ENCODE measurements around the gene GRAMD1A. TPM values are rescaled to one million over a fixed set of nuclear protein-coding genes. Genes with fewer than 3 reads are reported as not detected.

Gene GRAMD1A
- total and polyA plus RNA-seq, 9 of the 15 experiments (the other 6 are each of a cell fraction or from before 2014, with no cell fraction given), result 1.4 to 63.8 (median 38.5) TPM

- TF ChIP-seq, protein P1, sequence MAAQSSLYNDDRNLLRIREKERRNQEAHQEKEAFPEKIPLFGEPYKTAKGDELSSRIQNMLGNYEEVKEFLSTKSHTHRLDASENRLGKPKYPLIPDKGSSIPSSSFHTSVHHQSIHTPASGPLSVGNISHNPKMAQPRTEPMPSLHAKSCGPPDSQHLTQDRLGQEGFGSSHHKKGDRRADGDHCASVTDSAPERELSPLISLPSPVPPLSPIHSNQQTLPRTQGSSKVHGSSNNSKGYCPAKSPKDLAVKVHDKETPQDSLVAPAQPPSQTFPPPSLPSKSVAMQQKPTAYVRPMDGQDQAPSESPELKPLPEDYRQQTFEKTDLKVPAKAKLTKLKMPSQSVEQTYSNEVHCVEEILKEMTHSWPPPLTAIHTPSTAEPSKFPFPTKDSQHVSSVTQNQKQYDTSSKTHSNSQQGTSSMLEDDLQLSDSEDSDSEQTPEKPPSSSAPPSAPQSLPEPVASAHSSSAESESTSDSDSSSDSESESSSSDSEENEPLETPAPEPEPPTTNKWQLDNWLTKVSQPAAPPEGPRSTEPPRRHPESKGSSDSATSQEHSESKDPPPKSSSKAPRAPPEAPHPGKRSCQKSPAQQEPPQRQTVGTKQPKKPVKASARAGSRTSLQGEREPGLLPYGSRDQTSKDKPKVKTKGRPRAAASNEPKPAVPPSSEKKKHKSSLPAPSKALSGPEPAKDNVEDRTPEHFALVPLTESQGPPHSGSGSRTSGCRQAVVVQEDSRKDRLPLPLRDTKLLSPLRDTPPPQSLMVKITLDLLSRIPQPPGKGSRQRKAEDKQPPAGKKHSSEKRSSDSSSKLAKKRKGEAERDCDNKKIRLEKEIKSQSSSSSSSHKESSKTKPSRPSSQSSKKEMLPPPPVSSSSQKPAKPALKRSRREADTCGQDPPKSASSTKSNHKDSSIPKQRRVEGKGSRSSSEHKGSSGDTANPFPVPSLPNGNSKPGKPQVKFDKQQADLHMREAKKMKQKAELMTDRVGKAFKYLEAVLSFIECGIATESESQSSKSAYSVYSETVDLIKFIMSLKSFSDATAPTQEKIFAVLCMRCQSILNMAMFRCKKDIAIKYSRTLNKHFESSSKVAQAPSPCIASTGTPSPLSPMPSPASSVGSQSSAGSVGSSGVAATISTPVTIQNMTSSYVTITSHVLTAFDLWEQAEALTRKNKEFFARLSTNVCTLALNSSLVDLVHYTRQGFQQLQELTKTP (IDR thresholded peaks at IDR 0.05; ENCODE audit: low read depth in 1 of 2, partially characterized antibody in 2 of 2), result peak in 1 of 2 experiments; percentile 32
- no peak for TF ChIP-seq MCM5 (IDR thresholded peaks at IDR 0.05; ENCODE audit: low read depth)
- peak; percentile 85 for TF ChIP-seq ATF7 (IDR thresholded peaks at IDR 0.05)
- TF ChIP-seq MBD2 (IDR thresholded peaks at IDR 0.05; ENCODE audit: borderline replicate concordance, low read depth), result peak; percentile 22; the same call in 1 of the 2 replicates
- TF ChIP-seq SP1 (CRISPR knock-in tag; IDR thresholded peaks at IDR 0.05), result peak; percentile 38; the same call in 1 of the 2 replicates
- TF ChIP-seq ELF1 (tag; IDR thresholded peaks at IDR 0.05), result peak; percentile 42; the same call in 1 of the 2 replicates
- TF ChIP-seq MTA1 (IDR thresholded peaks at IDR 0.05; ENCODE audit: borderline replicate concordance), result peak; percentile 46; the same call in 1 of the 2 replicates
- no peak for TF ChIP-seq ZZZ3 (IDR thresholded peaks at IDR 0.05)
- TF ChIP-seq KAT2B (IDR thresholded peaks at IDR 0.05; ENCODE audit: low read depth, low read length), result no peak
- TF ChIP-seq NCOA1 (IDR thresholded peaks at IDR 0.05; ENCODE audit: low read depth), result peak; percentile 75; the same call in 1 of the 2 replicates
- TF ChIP-seq POLR2AphosphoS2 (IDR thresholded peaks at IDR 0.05; ENCODE audit: low read length), result no peak
- TF ChIP-seq ZEB2 (IDR thresholded peaks at IDR 0.05), result peak; percentile 97
- no peak for TF ChIP-seq NUFIP1 (IDR thresholded peaks at IDR 0.05; ENCODE audit: partially characterized antibody)
- peak; percentile 72; the same call in 1 of the 2 replicates for TF ChIP-seq NR2C1 (IDR thresholded peaks at IDR 0.05)
- TF ChIP-seq NR2C1 (tag; IDR thresholded peaks at IDR 0.05), result peak; percentile 86
- no peak for TF ChIP-seq ZNF696 (CRISPR knock-in tag; conservative IDR thresholded peaks at IDR 0.05)
- 0 out of 2 replicates have a peak, but pooled peaks have one; percentile 35 for TF ChIP-seq ZNF79 (CRISPR knock-in tag; IDR thresholded peaks at IDR 0.05; ENCODE audit: low read depth)
- no peak for TF ChIP-seq SMARCB1 (IDR thresholded peaks at IDR 0.05; ENCODE audit: insufficient read length, low read depth)
- TF ChIP-seq CBFA2T3 (IDR thresholded peaks at IDR 0.05), result peak; percentile 88
- peak; percentile 90 for TF ChIP-seq NCOR1 (IDR thresholded peaks at IDR 0.05)
- TF ChIP-seq HCFC1 (IDR thresholded peaks at IDR 0.05; ENCODE audit: low read depth, low read length), result peak; percentile 42; the same call in 1 of the 2 replicates
- TF ChIP-seq ZNF668 (CRISPR knock-in tag; IDR thresholded peaks at IDR 0.05), result peak; percentile 48; the same call in 1 of the 2 replicates
- TF ChIP-seq, protein P2, sequence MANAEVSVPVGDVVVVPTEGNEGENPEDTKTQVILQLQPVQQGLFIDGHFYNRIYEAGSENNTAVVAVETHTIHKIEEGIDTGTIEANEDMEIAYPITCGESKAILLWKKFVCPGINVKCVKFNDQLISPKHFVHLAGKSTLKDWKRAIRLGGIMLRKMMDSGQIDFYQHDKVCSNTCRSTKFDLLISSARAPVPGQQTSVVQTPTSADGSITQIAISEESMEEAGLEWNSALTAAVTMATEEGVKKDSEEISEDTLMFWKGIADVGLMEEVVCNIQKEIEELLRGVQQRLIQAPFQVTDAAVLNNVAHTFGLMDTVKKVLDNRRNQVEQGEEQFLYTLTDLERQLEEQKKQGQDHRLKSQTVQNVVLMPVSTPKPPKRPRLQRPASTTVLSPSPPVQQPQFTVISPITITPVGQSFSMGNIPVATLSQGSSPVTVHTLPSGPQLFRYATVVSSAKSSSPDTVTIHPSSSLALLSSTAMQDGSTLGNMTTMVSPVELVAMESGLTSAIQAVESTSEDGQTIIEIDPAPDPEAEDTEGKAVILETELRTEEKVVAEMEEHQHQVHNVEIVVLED (CRISPR knock-in tag; IDR thresholded peaks at IDR 0.05), result peak; percentile 42; the same call in 1 of the 2 replicates
- TF ChIP-seq CREM (IDR thresholded peaks at IDR 0.05; ENCODE audit: low read depth), result peak; percentile 86
- no peak for TF ChIP-seq MXI1 (IDR thresholded peaks at IDR 0.05; ENCODE audit: low read depth, low read length)
- 0 out of 2 replicates have a peak, but pooled peaks have one; percentile 80 for TF ChIP-seq LCOR (CRISPR knock-in tag; IDR thresholded peaks at IDR 0.05)
- no peak for TF ChIP-seq ZNF212 (CRISPR knock-in tag; IDR thresholded peaks at IDR 0.05)
- no peak for TF ChIP-seq BRD4 (IDR thresholded peaks at IDR 0.05)
Observed at GRCh38 chr19:35040826-35041547, 40.9 kb downstream of the GRAMD1A start (continued).
